Choroid plexus epithelial cell (primary cell): ENCODE measurements around the gene FAM184A.
A peak's percentile ranks its signal among the peaks of the same experiment; 100 is the strongest.

Source experiments
- DNase-seq: peaks from one replicate; pipeline ENCODE4 v3.0.0-alpha.2; 2010; ENCODE audit warnings: low read depth
- H3K4me3 ChIP-seq: 2 replicates; pipeline ENCODE4 v1.5.1; 2011; ENCODE audit warnings: low read depth, mild to moderate bottlenecking, control low read depth, low read length, moderate library complexity
- CTCF ChIP-seq: conservative IDR thresholded peaks from 2 replicates; pipeline ENCODE4 v1.5.1; 2011; ENCODE audit warnings: low read depth, mild to moderate bottlenecking, control low read depth, inconsistent platforms, low read length, moderate library complexity

The FAM184A gene

DNA sequence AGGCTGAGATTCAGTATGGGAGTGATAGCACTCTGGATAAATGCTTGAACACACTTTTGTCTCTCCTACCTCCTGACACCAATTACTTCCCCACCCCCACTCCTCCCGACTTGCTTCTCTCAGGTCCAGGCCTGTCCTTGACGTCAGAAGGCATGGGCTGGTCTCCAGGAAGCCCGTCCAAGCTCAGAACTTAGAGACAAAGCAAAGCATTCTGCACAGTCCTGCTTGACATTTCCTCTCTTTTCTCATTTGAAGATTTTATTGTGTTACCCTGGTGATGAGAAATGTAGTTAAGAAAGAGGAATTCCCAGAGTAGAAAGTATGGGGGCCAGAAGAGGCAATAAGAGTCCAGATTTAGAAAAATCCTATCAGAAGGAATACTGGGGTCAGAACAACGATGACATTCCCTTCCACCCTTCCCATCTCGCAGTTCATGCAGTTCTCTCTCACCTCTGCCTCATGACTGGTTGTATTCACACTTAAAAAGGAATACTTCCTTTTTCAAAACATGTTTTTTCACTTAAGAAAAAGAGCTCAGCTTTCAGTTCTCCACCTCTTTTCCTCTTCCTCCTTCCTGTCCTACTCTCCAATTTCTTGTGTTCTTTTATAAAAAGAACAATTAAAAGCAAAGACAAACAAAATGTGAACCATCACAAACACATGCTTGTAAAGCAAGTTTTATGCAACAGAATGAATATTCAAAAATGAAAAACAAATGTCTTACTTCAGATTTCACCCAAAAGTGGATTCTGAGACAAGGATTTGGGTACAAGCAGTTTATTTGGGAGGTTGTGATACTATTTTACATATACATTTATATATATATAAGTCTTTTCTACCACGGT is 18.5 kb upstream of the FAM184A start:
- DNase-seq = peak; percentile 33
- no peak for TF ChIP-seq CTCF
- H3K4me3 ChIP-seq = no peak overlapping the region

- no peak for TF ChIP-seq CTCF
- no peak overlapping the region for H3K4me3 ChIP-seq
- peak; percentile 15 for DNase-seq
These were observed 11.8 kb upstream of the FAM184A start for GRCh38 chr6:119090256-119090655.

DNA sequence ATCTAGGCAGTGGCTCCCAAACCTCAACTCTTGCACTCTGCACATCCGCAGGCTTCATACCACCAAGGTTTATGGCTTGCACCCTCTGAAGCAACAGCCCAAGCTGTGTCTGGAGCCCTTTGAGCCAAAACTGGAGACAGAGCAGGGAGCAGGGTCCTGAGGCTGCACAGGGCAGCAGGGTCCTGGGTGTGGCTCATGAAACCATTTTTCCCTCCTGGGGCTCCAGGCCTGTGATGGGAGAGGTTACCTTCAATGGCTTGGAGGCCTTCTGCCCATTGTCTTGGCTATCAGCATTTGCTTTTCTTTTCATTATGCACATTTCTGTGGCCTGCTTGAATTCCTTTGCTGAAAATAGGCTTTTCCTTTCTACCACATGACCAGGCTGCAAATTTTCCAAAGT is 6.3 kb upstream of the FAM184A start:
- DNase-seq = no peak
- no peak for TF ChIP-seq CTCF

GRCh38 chr6:119083007-119083406 is 4.5 kb upstream of the FAM184A start:
- TF ChIP-seq CTCF = no peak
- no peak for DNase-seq
- no peak overlapping the region for H3K4me3 ChIP-seq

More for the DNA sequence above, 6.3 kb upstream of the FAM184A start:
- H3K4me3 ChIP-seq = no peak overlapping the region

DNA sequence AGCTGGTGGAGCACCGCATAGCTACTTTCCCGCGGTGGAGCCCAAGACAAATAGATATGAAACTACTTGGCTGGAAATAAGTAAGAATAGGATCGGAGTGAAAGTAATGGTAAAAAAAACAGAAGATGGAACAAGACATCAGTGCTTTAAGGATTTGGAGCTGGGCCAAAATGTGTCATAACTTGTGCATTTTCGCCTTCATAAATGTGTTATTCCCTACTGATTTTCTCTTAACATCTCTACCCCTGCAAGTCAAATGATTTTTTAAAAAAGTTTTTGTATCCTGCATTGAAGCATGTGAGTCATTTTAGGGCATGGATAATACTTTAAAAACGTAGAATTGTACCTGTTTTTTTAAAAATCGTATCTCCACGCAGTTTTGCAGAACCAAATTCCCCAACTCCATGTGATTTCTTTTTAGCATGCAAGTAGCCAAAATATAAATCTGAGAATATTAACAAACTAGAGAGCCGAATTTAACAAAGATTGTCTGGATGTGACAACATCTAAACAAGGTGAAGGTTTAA is 882 bp upstream of the FAM184A start:
- H3K4me3 ChIP-seq = peak overlapping the region; percentile 61
- DNase-seq = peak; percentile 74

DNA sequence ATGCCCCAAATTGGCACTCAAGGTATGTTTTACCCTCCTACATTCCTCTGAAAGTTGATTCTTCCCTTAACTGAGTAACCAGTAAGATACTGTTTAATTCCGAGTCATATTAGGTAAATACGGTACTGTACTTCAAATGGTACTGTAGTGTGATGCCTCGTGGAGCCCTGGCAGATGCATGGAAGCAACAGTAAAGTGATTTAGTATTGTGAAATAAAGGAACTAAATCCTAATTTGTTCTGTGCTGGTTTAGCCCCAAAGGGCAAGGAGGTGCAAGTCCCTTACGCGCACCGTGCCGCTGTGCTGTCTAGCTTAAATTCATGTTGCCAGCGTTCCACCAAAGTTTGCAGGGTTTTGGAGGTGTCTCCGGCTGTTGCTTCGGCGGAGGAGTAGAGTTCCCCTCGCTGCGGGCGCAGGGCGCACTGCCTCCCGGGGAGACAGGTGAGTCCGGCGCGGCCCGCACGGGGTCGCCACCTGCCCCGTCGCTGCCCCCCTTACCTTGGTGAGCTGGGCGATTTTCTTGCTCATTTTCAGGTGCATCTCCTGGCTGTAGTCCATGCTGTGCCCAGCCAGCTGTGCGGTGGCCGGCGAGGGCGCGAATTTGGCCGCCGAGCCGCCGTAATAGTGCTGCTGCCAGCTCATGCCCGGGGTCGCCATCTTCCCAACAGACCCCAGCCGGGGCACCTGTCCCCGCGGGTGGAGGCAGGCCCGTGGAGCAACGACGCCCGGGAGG is 655 bp downstream of the FAM184A start:
- peak overlapping the region; percentile 61 for H3K4me3 ChIP-seq
- no peak for TF ChIP-seq CTCF
- DNase-seq = peak; percentile 10

More for the DNA sequence above, 882 bp upstream of the FAM184A start:
- TF ChIP-seq CTCF = no peak
